NCI-H187 treated with DMSO at 0.1 percent for 48 hours (cell line): ENCODE data around the gene PLCL2.

ENCODE experiments used
- DNase-seq: peaks from one replicate; lab custom pipeline; 2025; lab: John Stamatoyannopoulos, UW

Gene PLCL2

GRCh38 chr3:17011728-17012338 is 127.1 kb downstream of the PLCL2 start:
- DNase-seq = no peak

- no peak for DNase-seq
Observed at GRCh38 chr3:17013050-17013449, 128.3 kb downstream of the PLCL2 start.

GRCh38 chr3:17013571-17013970 is 128.8 kb downstream of the PLCL2 start:
- DNase-seq = no peak

- DNase-seq = no peak
Observed at GRCh38 chr3:17014284-17014683, 129.5 kb downstream of the PLCL2 start.

GRCh38 chr3:17014709-17015108 is 130.0 kb downstream of the PLCL2 start:
- DNase-seq = no peak

GRCh38 chr3:17021614-17022013 is 136.9 kb downstream of the PLCL2 start:
- no peak for DNase-seq

GRCh38 chr3:17023006-17023664 is 138.4 kb downstream of the PLCL2 start:
- DNase-seq = no peak

- no peak for DNase-seq
Observed at GRCh38 chr3:17025594-17026139, 140.9 kb downstream of the PLCL2 start.

GRCh38 chr3:17027318-17027717 is 142.6 kb downstream of the PLCL2 start:
- no peak for DNase-seq

GRCh38 chr3:17028363-17028762 is 143.6 kb downstream of the PLCL2 start:
- no peak for DNase-seq

- DNase-seq = no peak
Observed at GRCh38 chr3:17030438-17030837, 145.7 kb downstream of the PLCL2 start.

- no peak for DNase-seq
Observed at GRCh38 chr3:17030956-17031652, 146.3 kb downstream of the PLCL2 start.

GRCh38 chr3:17032407-17033034 is 147.8 kb downstream of the PLCL2 start:
- DNase-seq = no peak

GRCh38 chr3:17033516-17034168 is 148.9 kb downstream of the PLCL2 start:
- DNase-seq = no peak

GRCh38 chr3:17035033-17035432 is 150.3 kb downstream of the PLCL2 start:
- no peak for DNase-seq

GRCh38 chr3:17035966-17036365 is 151.2 kb downstream of the PLCL2 start:
- no peak for DNase-seq

GRCh38 chr3:17038141-17038540 is 153.4 kb downstream of the PLCL2 start:
- no peak for DNase-seq

GRCh38 chr3:17038900-17039553 is 154.3 kb downstream of the PLCL2 start:
- no peak for DNase-seq

GRCh38 chr3:17039594-17039993 is 154.8 kb downstream of the PLCL2 start:
- DNase-seq = no peak

- no peak for DNase-seq
Observed at GRCh38 chr3:17040322-17040989, 155.7 kb downstream of the PLCL2 start.

GRCh38 chr3:17040990-17041377 is 156.2 kb downstream of the PLCL2 start:
- DNase-seq = no peak
